AG04449 (cell line): ENCODE measurements around the gene UMAD1.
"Not testable (repeated sequence)": the region's sequence is repeated elsewhere in the genome, so short reads cannot be mapped to it uniquely, and the experiment has no call there.

Source experiments
- CTCF ChIA-PET: fragments of 350-600 bp; formaldehyde crosslinking; extraction: SDS; loops from one replicate; lab custom pipeline; 2021; ENCODE audit warnings: antibody characterized with exemption; lab: Yijun Ruan, JAX
- POLR2A ChIA-PET: fragments of 400-600, 350-600 bp; formaldehyde crosslinking; extraction: SDS; loops from one replicate; lab custom pipeline; 2020; ENCODE audit warnings: antibody characterized with exemption, inconsistent platforms; lab: Yijun Ruan, JAX
- DNase-seq: peaks from one replicate; pipeline ENCODE4 v3.0.0-alpha.2; 2010; ENCODE audit warnings: low read depth, low spot score
- H3K4me3 ChIP-seq: 2 replicates; pipeline ENCODE4 v1.5.1; 2011; ENCODE audit warnings: low read depth, mild to moderate bottlenecking, control low read depth, low read length
- TF ChIP-seq, protein P1 (sequence below): IDR thresholded peaks from one replicate; pipeline ENCODE4 v1.5.1; 2011; ENCODE audit warnings: mild to moderate bottlenecking, moderate library complexity, low read length, control low read depth, inconsistent platforms; ENCODE audit not compliant: insufficient read depth; ENCODE audit errors: missing control alignments

UMAD1 gene

DNA sequence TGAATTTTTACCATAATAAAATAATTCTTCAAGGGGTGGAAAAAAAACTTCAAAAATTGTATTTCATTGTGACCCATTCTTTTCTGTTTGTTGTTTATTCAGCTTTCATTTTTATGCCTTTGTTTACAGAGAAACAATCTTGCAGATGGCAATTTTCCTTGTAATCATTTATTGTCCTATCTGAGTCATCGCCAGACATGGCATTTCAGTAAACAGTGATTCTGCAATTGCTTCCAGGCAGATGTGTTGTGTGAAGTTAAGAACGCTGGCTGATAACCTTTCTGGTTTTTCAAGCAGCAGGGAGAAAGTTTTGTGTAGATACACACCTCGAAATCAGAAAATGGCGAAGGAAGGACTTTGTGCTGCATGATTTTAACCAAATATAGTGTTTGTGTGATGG, 158.6 kb downstream of the UMAD1 start:
- ChIA-PET CTCF (interaction anchor here (2.6 kb wide), 1 partner anchor 118 kb away, joined by 7 read pairs; no protein-coding TSS in a partner anchor), POLR2A (no interaction called here)
- DNase-seq = no peak
- H3K4me3 ChIP-seq = no peak overlapping the region
- TF ChIP-seq, protein P1, sequence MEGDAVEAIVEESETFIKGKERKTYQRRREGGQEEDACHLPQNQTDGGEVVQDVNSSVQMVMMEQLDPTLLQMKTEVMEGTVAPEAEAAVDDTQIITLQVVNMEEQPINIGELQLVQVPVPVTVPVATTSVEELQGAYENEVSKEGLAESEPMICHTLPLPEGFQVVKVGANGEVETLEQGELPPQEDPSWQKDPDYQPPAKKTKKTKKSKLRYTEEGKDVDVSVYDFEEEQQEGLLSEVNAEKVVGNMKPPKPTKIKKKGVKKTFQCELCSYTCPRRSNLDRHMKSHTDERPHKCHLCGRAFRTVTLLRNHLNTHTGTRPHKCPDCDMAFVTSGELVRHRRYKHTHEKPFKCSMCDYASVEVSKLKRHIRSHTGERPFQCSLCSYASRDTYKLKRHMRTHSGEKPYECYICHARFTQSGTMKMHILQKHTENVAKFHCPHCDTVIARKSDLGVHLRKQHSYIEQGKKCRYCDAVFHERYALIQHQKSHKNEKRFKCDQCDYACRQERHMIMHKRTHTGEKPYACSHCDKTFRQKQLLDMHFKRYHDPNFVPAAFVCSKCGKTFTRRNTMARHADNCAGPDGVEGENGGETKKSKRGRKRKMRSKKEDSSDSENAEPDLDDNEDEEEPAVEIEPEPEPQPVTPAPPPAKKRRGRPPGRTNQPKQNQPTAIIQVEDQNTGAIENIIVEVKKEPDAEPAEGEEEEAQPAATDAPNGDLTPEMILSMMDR = no peak

DNA sequence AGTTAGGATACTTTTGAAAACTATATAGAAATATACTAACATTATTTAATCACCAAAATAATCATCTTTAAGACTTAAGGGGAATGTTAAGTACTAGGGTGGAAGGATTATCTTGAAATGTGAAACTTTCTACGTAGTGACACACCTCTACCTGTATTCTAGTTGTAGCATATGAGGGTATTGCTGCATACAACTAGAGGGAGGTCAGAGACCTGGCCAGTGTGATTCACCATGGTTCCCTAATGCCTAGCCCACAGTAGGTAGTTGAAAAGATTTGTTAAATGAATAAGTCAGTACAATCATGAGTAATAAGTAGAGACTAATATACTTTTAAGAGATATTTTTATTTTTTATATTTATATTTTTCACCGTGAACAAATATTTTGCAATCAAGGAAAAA, 162.0 kb downstream of the UMAD1 start:
- DNase-seq = no peak
- POLR2A ChIA-PET = no interaction called here
- H3K4me3 ChIP-seq = no peak overlapping the region
- TF ChIP-seq, protein P1 = no peak
- CTCF ChIA-PET = no interaction called here

DNA sequence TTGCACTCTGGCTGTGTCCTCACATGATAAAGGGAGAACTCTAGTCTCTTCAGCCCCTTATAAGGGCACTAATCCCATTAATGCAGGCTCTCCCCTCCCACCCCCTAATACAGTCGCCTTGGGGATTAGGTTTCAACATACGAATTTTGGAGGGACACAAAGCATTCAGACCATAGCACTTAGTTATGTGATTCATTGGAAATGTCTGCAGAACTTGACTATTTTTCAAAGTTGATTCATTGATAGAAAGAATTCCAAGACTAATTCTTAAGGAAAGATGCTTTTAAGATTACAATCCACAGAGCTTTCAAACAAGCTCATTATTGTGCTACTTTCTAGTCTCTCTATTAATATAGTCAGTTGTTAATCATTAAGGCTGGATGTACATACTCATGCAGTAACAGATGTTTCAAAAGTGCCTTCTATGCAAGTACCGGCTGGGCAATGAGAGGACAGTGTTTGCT, 163.2 kb downstream of the UMAD1 start:
- no peak overlapping the region for H3K4me3 ChIP-seq
- ChIA-PET POLR2A (no interaction called here), CTCF (interaction anchor here (1.4 kb wide), 1 partner anchor 11 kb away, joined by 3 read pairs; no protein-coding TSS in a partner anchor)

DNA sequence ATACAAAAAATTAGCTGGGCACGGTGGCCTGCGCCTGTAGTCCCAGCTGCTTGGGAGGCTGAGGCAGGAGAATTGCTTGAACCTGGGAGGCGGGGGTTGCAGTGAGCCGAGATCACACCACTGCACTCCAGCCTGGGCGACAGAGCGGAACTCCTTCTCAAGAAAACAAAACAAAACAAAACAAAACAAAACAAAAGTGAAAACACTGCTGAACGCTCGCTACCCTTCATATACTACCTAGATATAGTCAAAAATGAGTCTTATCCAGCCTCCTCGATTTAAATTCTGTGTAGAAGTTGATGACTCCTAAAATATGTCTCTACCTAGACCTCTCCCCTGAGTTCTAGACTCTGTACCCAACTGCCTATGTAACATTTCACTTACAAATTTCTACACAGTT, 164.3 kb downstream of the UMAD1 start:
- CTCF ChIA-PET = interaction anchor here (0.8 to 1.4 kb wide), 2 partner anchors 10 to 24 kb away, joined by 3 read pairs; no protein-coding TSS in a partner anchor
- DNase-seq, POLR2A ChIA-PET, H3K4me3 ChIP-seq: not testable (repeated sequence)

More for the DNA sequence above, 163.2 kb downstream of the UMAD1 start:
- TF ChIP-seq, protein P1 = no peak
- no peak for DNase-seq

DNA sequence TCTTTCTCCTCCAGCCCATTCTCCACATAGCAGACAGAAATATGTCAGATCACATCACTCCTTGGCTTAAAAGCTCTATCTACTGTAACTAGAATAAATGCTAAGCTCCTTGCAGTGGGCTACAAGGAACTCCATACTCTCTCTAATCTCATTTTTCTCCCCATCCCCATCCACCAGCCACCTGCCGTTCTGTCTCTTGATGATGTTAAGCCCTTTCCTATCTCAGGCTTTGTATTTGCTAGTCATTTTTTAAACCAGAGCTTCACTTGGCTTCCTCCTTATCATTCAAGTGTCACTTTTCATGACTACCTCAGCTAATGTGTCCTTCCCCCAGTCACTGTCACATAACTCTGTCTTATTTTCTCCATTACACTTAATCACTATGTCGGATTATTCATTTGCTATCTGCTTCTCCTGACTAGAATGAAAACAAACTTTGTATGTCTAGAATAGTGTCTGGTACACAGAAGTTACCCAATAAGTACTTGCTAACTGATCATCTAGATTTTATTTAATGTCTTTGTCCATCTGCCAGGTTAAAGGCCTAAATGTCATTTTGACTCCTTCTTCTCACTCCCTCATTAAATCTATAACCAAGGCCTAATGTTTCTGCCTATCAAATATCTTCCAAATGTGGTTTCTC, 165.1 kb downstream of the UMAD1 start:
- TF ChIP-seq, protein P1 = no peak
- no peak for DNase-seq
- CTCF ChIA-PET = interaction anchor here (0.8 kb wide), 1 partner anchor 24 kb away, joined by 3 read pairs; no protein-coding TSS in a partner anchor
- H3K4me3 ChIP-seq = no peak overlapping the region
- POLR2A ChIA-PET = no interaction called here

DNA sequence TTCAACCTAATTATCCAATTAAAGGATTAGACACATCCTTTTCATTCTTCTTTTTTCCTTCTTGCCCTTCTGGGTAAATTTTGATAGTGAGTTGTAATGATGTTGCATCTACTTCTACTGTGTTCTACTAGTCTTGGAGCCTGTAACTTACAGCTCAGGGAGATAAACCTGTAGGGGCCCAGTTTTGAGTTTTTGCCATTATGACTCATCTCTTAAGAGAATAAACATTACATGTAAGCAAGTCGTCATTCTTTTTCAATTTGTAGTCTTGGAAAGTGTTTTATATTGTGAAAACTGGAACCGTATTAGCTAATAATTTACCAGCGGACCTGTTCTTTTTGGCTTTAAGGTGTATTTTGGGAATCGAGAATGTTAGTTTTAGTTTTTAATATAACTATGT, 167.6 kb downstream of the UMAD1 start:
- CTCF ChIA-PET = no interaction called here
- POLR2A ChIA-PET = no interaction called here
- no peak for DNase-seq
- TF ChIP-seq, protein P1 = no peak
- H3K4me3 ChIP-seq = no peak overlapping the region

DNA sequence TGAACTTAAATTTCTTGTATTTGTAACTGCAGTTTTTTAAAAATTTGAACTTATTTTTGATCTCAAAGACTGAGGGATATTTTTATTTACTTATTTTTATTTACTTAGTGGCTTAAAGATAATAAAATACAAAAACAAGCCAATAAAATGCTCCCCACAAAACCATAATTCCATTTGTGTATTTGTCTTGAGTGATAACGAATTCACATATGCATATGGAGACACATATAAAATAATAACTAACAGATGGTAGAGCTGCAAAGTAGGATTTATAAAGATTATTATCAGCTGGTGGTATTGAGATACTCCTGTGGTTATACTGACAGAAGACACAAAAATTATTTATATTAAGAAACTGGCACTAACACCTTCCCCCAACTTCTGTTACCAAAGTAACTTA, 168.1 kb downstream of the UMAD1 start:
- ChIA-PET POLR2A (no interaction called here), CTCF (no interaction called here)
- DNase-seq = no peak
- TF ChIP-seq, protein P1 = no peak
- H3K4me3 ChIP-seq = no peak overlapping the region
